Measurements from ENCODE around the gene HOXC12.

- TF ChIP-seq CTCF (IDR thresholded peaks at IDR 0.05; ENCODE audit: low read length) (no peak), EZH2 (optimal IDR thresholded peaks at IDR 0.05; ENCODE audit: low read depth, low read length) (no peak)
Measured at GRCh38 chr12:53994264-53995001, 39.7 kb downstream of the HOXC12 start.

All from MM.1S (cell line).